Astrocyte of the spinal cord (primary cell): ENCODE data around the gene GRXCR2.
"Not testable (repeated sequence)": the region's sequence is repeated elsewhere in the genome, so short reads cannot be mapped to it uniquely, and the experiment has no call there.

Experiments
- DNase-seq: peaks from one replicate; pipeline ENCODE4 v3.0.0; 2011; ENCODE audit warnings: low read depth, low spot score
- H3K4me3 ChIP-seq: 2 replicates; pipeline ENCODE4 v1.5.1; 2011; ENCODE audit warnings: low read depth, mild to moderate bottlenecking, low read length, moderate library complexity
- CTCF ChIP-seq: IDR thresholded peaks from 2 replicates; pipeline ENCODE4 v1.5.1; 2012; ENCODE audit warnings: low read depth, mild to moderate bottlenecking, low read length, inconsistent platforms
- in situ Hi-C: cut with HindIII; loops from 2 replicates; pipeline ENCODE4 v1.10.0; 2017; ENCODE audit warnings: low sequenced_read_pairs

GRXCR2 gene

GRCh38 chr5:145847499-145848497, 25.0 kb downstream of the GRXCR2 start:
- TF ChIP-seq CTCF, result no peak
- H3K4me3 ChIP-seq, result no peak overlapping the region
- peak; percentile 81 for DNase-seq
- in situ Hi-C loops, result no loop called here

GRCh38 chr5:145846081-145846480, 26.7 kb downstream of the GRXCR2 start:
- no peak for TF ChIP-seq CTCF
- in situ Hi-C loops, result no loop called here
- DNase-seq, result no peak
- no peak overlapping the region for H3K4me3 ChIP-seq

GRCh38 chr5:145841299-145841698, 31.5 kb downstream of the GRXCR2 start:
- in situ Hi-C loops, result no loop called here
- no peak overlapping the region for H3K4me3 ChIP-seq
- no peak for TF ChIP-seq CTCF
- DNase-seq, result no peak

- no peak for DNase-seq
- no peak overlapping the region for H3K4me3 ChIP-seq
- no peak for TF ChIP-seq CTCF
- in situ Hi-C loops, result no loop called here
Measured at GRCh38 chr5:145840458-145841132, 32.2 kb downstream of the GRXCR2 start.

- in situ Hi-C loops, result no loop called here
- H3K4me3 ChIP-seq, result no peak overlapping the region
- no peak for TF ChIP-seq CTCF
- no peak for DNase-seq
Measured at GRCh38 chr5:145838276-145838675, 34.5 kb downstream of the GRXCR2 start.

GRCh38 chr5:145836241-145836640, 36.6 kb downstream of the GRXCR2 start:
- H3K4me3 ChIP-seq, in situ Hi-C loops, DNase-seq: not testable (repeated sequence)

- H3K4me3 ChIP-seq, result peak overlapping the region; percentile 63
- DNase-seq, result no peak
- in situ Hi-C loops, result no loop called here
- TF ChIP-seq CTCF, result no peak
Measured at GRCh38 chr5:145835848-145836239, 37.0 kb downstream of the GRXCR2 start.
